HUES64 (cell line): ENCODE results near the gene BCAP31.
"Not testable (repeated sequence)": the region's sequence is repeated elsewhere in the genome, so short reads cannot be mapped to it uniquely, and the experiment has no call there.

Experiments used
- H3K27ac ChIP-seq: 2 replicates; pipeline ENCODE4 v1.7.0; 2013; ENCODE audit warnings: low read depth, low read length, inconsistent platforms
- H3K27me3 ChIP-seq: 2 replicates; pipeline ENCODE4 v1.6.1; 2013; ENCODE audit warnings: mild to moderate bottlenecking, low read length; ENCODE audit not compliant: insufficient read depth
- H3K36me3 ChIP-seq: 2 replicates; pipeline ENCODE4 v1.6.1; 2013; ENCODE audit warnings: mild to moderate bottlenecking, low read length; ENCODE audit not compliant: insufficient read depth
- H3K4me1 ChIP-seq: 2 replicates; pipeline ENCODE4 v1.6.1; 2013; ENCODE audit warnings: mild to moderate bottlenecking, low read length, moderate library complexity; ENCODE audit not compliant: insufficient read depth
- H3K4me3 ChIP-seq: 2 replicates; pipeline ENCODE4 v1.5.1; 2013; ENCODE audit warnings: mild to moderate bottlenecking, low read length, moderate library complexity
- H3K9ac ChIP-seq: 2 replicates; pipeline ENCODE4 v1.6.1; 2013; ENCODE audit warnings: mild to moderate bottlenecking, low read depth, low read length
- H3K9me3 ChIP-seq: 2 replicates; pipeline ENCODE4 v1.6.1; 2013; ENCODE audit warnings: low read depth, low read length; ENCODE audit not compliant: insufficient read depth
- WGBS: fragments of 150-250, 120-280 bp; methylation state at CpG from one replicate; pipeline ENCODE4 v1.1.7; 2013; ENCODE audit warnings: missing lambda C conversion rate; 5-methylcytosine and 5-hydroxymethylcytosine counted together

The BCAP31 gene

DNA sequence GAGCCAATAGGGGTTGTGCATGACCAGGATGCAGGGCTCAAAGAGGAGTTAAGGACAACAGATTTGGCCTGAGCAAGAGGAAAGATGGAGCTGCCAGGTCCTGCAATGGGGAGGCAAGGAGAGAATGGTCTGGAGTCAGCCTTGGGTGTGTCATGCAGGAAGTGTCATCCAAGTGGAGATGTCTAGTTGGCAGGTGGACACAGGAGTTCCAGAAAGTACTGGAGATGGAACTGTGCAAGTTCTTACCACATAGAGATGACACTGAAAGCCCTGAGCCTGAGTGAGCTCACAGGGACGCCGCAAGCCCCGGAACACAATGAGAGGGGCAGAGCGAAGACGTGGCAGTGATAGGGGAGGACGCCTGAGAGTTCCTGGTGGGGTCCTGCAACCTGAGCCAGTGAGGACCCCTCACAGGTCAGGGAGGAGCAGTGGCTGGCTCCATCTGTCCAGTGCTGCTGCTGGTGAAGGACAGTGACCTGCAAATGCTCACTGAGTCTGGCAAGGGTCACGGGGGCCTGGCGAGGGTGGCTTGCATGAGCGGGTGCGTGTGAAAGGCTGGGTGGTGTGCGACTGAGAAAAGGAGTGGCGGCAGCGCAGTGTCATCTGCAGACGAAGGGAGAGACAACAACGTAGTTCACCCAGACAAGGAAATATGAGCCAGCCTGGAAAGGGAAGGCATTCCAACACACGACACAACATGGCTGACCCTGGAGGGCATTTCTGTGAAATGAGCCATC, 27.0 kb downstream of the BCAP31 start:
- H3K27ac ChIP-seq, H3K27me3 ChIP-seq, H3K4me3 ChIP-seq, H3K4me1 ChIP-seq, H3K9ac ChIP-seq, H3K9me3 ChIP-seq: not testable (repeated sequence)
- 97% methylated on average over 16 of the region's 16 CpGs for WGBS
- H3K36me3 ChIP-seq: peaks cover 25% of the 10 kb centered on the region

DNA sequence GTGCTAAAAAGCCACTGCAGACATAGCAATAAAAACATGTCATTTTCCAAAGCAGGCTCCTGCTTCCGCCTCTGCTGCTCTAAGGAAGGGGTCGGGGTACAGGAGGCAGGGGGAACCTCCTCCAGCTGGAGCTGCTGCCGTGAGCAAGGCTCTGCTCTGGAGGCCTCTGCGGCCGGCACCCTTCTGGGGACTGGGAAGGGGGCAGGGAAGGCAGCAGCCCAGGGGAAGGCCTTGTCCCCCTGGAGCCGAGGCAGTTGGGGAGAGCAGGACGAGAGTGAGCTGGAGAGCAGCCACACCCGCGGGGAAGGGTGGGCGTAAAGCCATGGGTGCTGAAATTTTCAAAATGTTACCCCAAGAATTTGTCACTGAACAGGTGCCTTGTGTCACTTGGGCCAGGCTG, 27.6 kb downstream of the BCAP31 start:
- not testable (repeated sequence) for H3K27ac ChIP-seq, H3K27me3 ChIP-seq, H3K4me1 ChIP-seq, H3K9me3 ChIP-seq, H3K9ac ChIP-seq, H3K4me3 ChIP-seq
- peaks cover 25% of the 10 kb centered on the region for H3K36me3 ChIP-seq
- WGBS: 94% methylated on average over 10 of the region's 10 CpGs

DNA sequence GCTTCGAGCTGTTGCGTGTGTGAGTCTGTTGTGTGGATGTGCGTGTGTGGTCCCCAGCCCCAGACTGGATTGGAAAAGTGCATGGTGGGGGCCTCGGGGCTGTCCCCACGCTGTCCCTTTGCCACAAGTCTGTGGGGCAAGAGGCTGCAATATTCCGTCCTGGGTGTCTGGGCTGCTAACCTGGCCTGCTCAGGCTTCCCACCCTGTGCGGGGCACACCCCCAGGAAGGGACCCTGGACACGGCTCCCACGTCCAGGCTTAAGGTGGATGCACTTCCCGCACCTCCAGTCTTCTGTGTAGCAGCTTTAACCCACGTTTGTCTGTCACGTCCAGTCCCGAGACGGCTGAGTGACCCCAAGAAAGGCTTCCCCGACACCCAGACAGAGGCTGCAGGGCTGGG, 28.1 kb downstream of the BCAP31 start:
- Histone ChIP-seq H3K27ac (no peak overlapping the region), H3K27me3 (no peaks in the 10 kb centered on the region), H3K4me3 (no peak overlapping the region), H3K36me3 (peaks cover 25% of the 10 kb centered on the region), H3K9ac (no peak overlapping the region), H3K9me3 (no peaks in the 10 kb centered on the region), H3K4me1 (no peaks in the 10 kb centered on the region)
- 95% methylated on average over 14 of the region's 15 CpGs for WGBS

DNA sequence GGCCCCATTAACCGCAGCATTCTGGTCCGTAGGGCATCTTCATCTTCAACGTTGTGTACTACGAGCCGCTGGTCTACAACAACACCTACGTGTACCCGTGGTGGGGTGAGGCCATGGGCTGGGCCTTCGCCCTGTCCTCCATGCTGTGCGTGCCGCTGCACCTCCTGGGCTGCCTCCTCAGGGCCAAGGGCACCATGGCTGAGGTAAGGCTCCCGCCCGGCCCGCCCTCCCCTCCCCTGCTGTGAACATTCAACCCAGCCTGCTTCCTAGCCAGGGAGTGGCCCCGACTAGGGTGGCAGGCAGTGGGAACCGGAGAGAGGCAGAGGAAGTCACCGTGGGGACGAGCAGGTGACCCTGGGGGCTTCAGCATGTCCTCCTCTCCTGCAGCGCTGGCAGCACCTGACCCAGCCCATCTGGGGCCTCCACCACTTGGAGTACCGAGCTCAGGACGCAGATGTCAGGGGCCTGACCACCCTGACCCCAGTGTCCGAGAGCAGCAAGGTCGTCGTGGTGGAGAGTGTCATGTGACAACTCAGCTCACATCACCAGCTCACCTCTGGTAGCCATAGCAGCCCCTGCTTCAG, 29.4 kb downstream of the BCAP31 start:
- Histone ChIP-seq H3K27ac (no peak overlapping the region), H3K9me3 (no peaks in the 10 kb centered on the region)

DNA sequence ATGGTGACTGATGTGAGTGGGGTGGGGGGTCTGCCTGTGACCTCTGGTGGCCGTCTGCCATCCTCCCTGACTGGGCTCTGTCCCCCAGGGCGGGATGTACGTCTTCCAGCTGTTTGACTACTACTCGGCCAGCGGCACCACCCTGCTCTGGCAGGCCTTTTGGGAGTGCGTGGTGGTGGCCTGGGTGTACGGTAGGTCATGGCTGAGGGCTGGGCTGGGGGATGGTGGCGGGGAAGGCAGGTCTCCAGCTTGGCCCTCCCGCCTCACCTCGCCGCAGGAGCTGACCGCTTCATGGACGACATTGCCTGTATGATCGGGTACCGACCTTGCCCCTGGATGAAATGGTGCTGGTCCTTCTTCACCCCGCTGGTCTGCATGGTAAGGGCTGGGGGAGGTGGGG, 29.9 kb downstream of the BCAP31 start:
- peaks cover 24% of the 10 kb centered on the region for H3K36me3 ChIP-seq
- H3K27ac ChIP-seq, H3K27me3 ChIP-seq, H3K9ac ChIP-seq, H3K9me3 ChIP-seq, H3K4me3 ChIP-seq, H3K4me1 ChIP-seq: not testable (repeated sequence)
- WGBS: 94% methylated on average over 15 of the region's 16 CpGs

More for the DNA sequence above, 29.4 kb downstream of the BCAP31 start:
- Histone ChIP-seq H3K4me1 (no peaks in the 10 kb centered on the region), H3K4me3 (no peak overlapping the region), H3K27me3 (no peaks in the 10 kb centered on the region), H3K9ac (no peak overlapping the region), H3K36me3 (peaks cover 24% of the 10 kb centered on the region)
- 92% methylated on average over 20 of the region's 23 CpGs for WGBS

DNA sequence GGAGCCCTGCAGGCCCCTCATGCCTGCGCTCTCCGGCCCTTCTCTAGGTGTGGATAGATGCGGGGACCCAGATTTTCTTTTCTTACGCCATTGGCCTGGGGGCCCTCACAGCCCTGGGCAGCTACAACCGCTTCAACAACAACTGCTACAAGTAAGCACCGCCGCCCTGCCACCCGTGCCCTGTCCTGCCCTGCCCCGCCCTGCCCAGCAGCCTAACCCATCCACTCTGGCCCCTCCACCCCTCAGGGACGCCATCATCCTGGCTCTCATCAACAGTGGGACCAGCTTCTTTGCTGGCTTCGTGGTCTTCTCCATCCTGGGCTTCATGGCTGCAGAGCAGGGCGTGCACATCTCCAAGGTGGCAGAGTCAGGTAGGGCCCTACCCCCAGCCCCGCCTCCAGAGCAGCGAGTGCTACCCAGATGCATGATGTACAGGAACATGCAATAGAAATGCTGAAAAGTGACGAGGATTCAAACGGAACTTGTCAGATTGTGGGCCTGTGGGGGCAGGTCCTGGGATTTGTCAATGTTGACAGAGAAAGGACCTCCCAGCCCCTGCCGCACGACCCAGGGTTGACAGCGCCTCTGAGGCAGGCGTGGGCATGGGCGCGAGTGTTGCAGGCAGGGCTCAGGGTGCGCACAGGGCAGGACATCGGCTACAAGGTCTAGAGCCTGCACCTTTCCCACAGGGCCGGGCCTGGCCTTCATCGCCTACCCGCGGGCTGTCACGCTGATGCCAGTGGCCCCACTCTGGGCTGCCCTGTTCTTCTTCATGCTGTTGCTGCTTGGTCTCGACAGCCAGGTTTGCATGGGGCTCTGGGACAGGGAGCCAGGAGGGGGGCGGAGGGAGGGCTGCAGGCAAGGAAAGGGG, 30.7 kb downstream of the BCAP31 start:
- WGBS: 92% methylated on average over 30 of the region's 31 CpGs
- Histone ChIP-seq H3K27ac (no peak overlapping the region), H3K27me3 (no peaks in the 10 kb centered on the region), H3K36me3 (peaks cover 24% of the 10 kb centered on the region), H3K9me3 (no peaks in the 10 kb centered on the region), H3K4me1 (no peaks in the 10 kb centered on the region), H3K9ac (no peak overlapping the region), H3K4me3 (no peak overlapping the region)

DNA sequence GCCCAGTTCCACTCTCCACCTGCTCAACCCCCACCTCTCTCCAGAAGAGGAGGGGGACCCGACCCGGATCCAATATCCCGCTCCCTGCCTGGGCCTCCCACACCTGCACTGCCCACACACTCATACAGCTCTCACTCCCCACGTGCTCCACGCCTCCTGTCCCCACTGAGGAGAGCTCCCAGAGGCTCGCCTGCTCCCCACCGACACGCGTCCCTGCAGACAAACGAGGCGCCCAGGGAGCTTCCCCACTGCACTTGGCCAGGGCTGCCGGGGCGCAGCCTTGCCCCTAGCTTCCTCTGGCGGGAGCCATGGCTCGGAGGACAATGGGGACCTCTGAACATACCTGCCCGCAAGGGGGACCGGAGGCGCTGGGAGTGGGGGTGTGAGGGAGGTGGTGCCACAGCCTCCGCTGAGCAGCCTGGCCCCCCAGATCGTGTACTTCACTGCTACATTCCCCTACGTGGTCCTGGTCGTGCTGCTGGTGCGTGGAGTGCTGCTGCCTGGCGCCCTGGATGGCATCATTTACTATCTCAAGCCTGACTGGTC, 31.5 kb downstream of the BCAP31 start:
- WGBS: 92% methylated on average over 21 of the region's 24 CpGs
- no peak overlapping the region for H3K27ac ChIP-seq

DNA sequence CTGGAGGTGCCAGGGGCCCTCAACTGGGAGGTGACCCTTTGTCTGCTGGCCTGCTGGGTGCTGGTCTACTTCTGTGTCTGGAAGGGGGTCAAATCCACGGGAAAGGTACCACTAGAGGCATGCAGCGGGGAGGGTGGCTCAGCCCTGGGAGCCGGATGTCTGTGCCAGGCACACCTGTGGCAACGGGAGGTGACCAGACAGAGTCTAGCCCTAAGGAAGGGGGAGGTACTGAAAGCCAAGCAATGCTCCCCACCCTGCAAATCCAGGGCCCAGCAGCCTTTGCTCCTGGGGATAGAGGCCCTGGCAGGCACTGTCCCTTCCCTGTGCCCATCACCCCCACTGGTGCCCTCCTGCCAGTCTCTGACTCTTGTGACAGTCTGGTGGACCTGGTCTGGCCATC, 32.2 kb downstream of the BCAP31 start:
- H3K36me3 ChIP-seq: peaks cover 24% of the 10 kb centered on the region
- H3K9me3 ChIP-seq: no peaks in the 10 kb centered on the region
- H3K9ac ChIP-seq: no peak overlapping the region

More for the DNA sequence above, 31.5 kb downstream of the BCAP31 start:
- no peaks in the 10 kb centered on the region for H3K9me3 ChIP-seq
- no peaks in the 10 kb centered on the region for H3K27me3 ChIP-seq
- H3K4me3 ChIP-seq: no peak overlapping the region
- no peak overlapping the region for H3K9ac ChIP-seq
- no peaks in the 10 kb centered on the region for H3K4me1 ChIP-seq
- peaks cover 24% of the 10 kb centered on the region for H3K36me3 ChIP-seq

DNA sequence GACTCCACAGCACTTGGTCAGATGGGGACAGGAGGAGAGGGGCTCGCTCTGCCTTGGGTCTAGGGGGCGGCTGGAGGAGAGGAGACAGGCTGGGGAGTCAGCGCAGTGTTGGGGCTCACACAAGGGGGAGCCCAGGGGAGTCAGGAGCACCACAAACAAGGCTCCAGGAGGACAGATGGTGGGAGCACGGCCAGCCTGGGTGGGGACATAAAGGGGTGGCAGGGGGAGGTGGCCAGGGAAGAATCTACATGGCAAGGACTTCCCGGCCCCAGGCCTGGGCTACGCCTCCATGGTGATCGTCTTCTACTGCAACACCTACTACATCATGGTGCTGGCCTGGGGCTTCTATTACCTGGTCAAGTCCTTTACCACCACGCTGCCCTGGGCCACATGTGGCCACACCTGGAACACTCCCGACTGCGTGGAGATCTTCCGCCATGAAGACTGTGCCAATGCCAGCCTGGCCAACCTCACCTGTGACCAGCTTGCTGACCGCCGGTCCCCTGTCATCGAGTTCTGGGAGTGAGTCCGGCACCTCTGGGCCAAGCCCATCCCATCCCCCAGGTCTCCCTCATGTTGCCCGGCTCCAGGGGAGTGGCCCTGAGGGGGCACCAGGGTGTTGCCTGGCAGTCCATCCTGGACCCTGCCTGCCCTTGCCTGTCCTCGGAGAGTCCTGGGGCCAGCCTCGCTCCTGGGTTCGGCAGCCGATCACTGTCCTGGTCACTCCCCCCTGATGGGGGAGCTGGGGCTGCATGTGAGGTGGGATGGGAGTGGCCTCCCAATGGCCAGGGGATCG, 33.0 kb downstream of the BCAP31 start:
- H3K27ac ChIP-seq, H3K9ac ChIP-seq, H3K4me3 ChIP-seq, H3K4me1 ChIP-seq, H3K9me3 ChIP-seq, H3K27me3 ChIP-seq: not testable (repeated sequence)
- WGBS: 94% methylated on average over 21 of the region's 21 CpGs
- H3K36me3 ChIP-seq: peaks cover 23% of the 10 kb centered on the region

More for the DNA sequence above, 32.2 kb downstream of the BCAP31 start:
- no peaks in the 10 kb centered on the region for H3K27me3 ChIP-seq
- no peak overlapping the region for H3K27ac ChIP-seq
- no peaks in the 10 kb centered on the region for H3K4me1 ChIP-seq
- H3K4me3 ChIP-seq: no peak overlapping the region
- WGBS: 95% methylated on average over 2 of the region's 4 CpGs

DNA sequence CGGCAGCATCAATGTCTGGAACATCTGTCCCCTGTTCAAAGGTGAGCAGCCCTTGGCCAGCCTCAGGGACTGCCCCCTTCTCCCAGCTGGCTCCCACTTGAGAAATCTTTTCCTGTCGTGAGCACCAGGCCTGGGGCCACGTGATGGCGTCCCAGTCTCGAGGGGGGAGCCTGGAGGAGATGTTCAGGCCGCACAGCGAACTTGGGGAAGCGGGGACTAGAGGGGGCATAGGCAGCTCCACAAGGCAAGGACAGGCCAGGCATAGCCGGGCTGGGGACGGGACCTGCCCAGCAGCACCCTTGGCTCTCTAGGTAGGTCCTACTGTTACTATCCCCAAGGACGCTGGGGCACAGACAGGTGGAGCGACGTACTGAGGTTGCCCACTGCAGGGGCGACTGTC, 33.7 kb downstream of the BCAP31 start:
- Histone ChIP-seq H3K27ac (no peak overlapping the region), H3K9me3 (no peaks in the 10 kb centered on the region), H3K27me3 (no peaks in the 10 kb centered on the region), H3K4me1 (peaks cover 13% of the 10 kb centered on the region; the same call in 1 of the 2 replicates), H3K9ac (no peak overlapping the region), H3K4me3 (peak overlapping the region; percentile 55; the same call in 1 of the 2 replicates), H3K36me3 (peaks cover 18% of the 10 kb centered on the region)
- WGBS: 92% methylated on average over 13 of the region's 14 CpGs
